Common myeloid progenitor, CD34-positive (primary cell): ENCODE results near the gene AHCYL2.
A peak's percentile ranks its signal among the peaks of the same experiment; 100 is the strongest.
"Not testable (repeated sequence)": the region's sequence is repeated elsewhere in the genome, so short reads cannot be mapped to it uniquely, and the experiment has no call there.

ENCODE experiments used
- CTCF ChIA-PET: fragments of 350-600 bp; sonication (Branson Sonifier 250); formaldehyde crosslinking; loops from one replicate; lab custom pipeline; 2021; ENCODE audit warnings: antibody characterized with exemption; lab: Charles Lee
- POLR2A ChIA-PET: fragments of 350-600 bp; sonication (Branson Sonifier 250); formaldehyde crosslinking; loops from one replicate; lab custom pipeline; 2021; ENCODE audit warnings: antibody characterized with exemption; lab: Charles Lee
- DNase-seq, 3 donors: peaks; one replicate each; pipeline versions ENCODE4 v3.0.0 to v3.0.0-alpha.2; 2013
- H3K27ac ChIP-seq, 2 experiments: 1 replicate in 1 of 2; 2 replicates in 1 of 2; pipeline ENCODE4 v1.7.0; 2013; ENCODE audit warnings: inconsistent platforms in 2 of 2, low read length in 2 of 2, mild to moderate bottlenecking in 2 of 2, low read depth in 1 of 2, moderate library complexity in 1 of 2; ENCODE audit not compliant: severe bottlenecking in 2 of 2, insufficient read depth in 1 of 2, poor library complexity in 1 of 2
- H3K27me3 ChIP-seq, 5 experiments: replicated peaks in 2 of 5; 1 replicate in 3 of 5; 2 replicates in 2 of 5; pipeline versions ENCODE4 v1.6.1 to v1.7.0; 2013; ENCODE audit warnings: low read length in 4 of 5, mild to moderate bottlenecking in 2 of 5, moderate library complexity in 2 of 5, inconsistent platforms in 1 of 5; ENCODE audit not compliant: insufficient read depth in 5 of 5, control insufficient read depth in 4 of 5
- H3K36me3 ChIP-seq, 4 experiments: 1 replicate in 2 of 4; 2 replicates in 2 of 4; pipeline versions ENCODE4 v1.6.1 to v1.7.0; 2013; ENCODE audit warnings: low read length in 3 of 4, control low read depth in 1 of 4, mild to moderate bottlenecking in 1 of 4; ENCODE audit not compliant: control insufficient read depth in 4 of 4, insufficient read depth in 4 of 4
- H3K4me1 ChIP-seq, 4 experiments: 1 replicate in 3 of 4; 2 replicates in 1 of 4; pipeline versions ENCODE4 v1.6.1 to v1.7.1; 2013; ENCODE audit warnings: low read length in 3 of 4, mild to moderate bottlenecking in 3 of 4, control low read depth in 1 of 4, inconsistent platforms in 1 of 4, moderate library complexity in 1 of 4; ENCODE audit not compliant: control insufficient read depth in 4 of 4, insufficient read depth in 4 of 4; ENCODE audit errors: control extremely low read depth in 1 of 4
- H3K4me3 ChIP-seq, 7 experiments: 1 replicate in 4 of 7; 2 replicates in 3 of 7; pipeline versions ENCODE4 v1.5.1 to v1.7.0; 2013; ENCODE audit warnings: mild to moderate bottlenecking in 7 of 7, low read length in 6 of 7, moderate library complexity in 6 of 7, inconsistent platforms in 2 of 7, low read depth in 2 of 7, control low read depth in 1 of 7; ENCODE audit not compliant: insufficient read depth in 4 of 7, control insufficient read depth in 1 of 7; ENCODE audit errors: extremely low read depth in 1 of 7
- H3K9me3 ChIP-seq, 5 experiments: 1 replicate in 4 of 5; 2 replicates in 1 of 5; pipeline versions ENCODE4 v1.6.1 to v1.7.1; 2013; ENCODE audit warnings: low read length in 4 of 5, mild to moderate bottlenecking in 2 of 5, inconsistent platforms in 1 of 5, low read depth in 1 of 5, moderate library complexity in 1 of 5; ENCODE audit not compliant: control insufficient read depth in 4 of 5, insufficient read depth in 2 of 5; ENCODE audit errors: control extremely low read depth in 1 of 5
- WGBS: methylation state at CpG from one replicate; pipeline ENCODE4 v1.1.5; 2013; ENCODE audit not compliant: insufficient coverage; 5-methylcytosine and 5-hydroxymethylcytosine counted together

Gene AHCYL2

GRCh38 chr7:129215691-129216090 lies 9.1 kb upstream of the AHCYL2 start:
- H3K4me3 ChIP-seq, H3K27ac ChIP-seq, DNase-seq, H3K9me3 ChIP-seq, H3K4me1 ChIP-seq, POLR2A ChIA-PET, H3K27me3 ChIP-seq: not testable (repeated sequence)
- peaks cover 0 to 20% (median 13%) of the 10 kb centered on the region in 4 experiments for H3K36me3 ChIP-seq
- CTCF ChIA-PET: interaction anchor here (1.1 to 13.9 kb wide), 5 partner anchors 53 to 152 kb away, joined by 3 to 170 read pairs (median 4); no protein-coding TSS in a partner anchor
- 100% methylated on average over 5 of the region's 15 CpGs for WGBS

- ChIA-PET CTCF (interaction anchor here (1.4 to 13.9 kb wide), 5 partner anchors 53 to 152 kb away, joined by 3 to 170 read pairs (median 20); no protein-coding TSS in a partner anchor), POLR2A (interaction anchor here (0.7 kb wide), 1 partner anchor 385 kb away, joined by 3 read pairs; no protein-coding TSS in a partner anchor)
- H3K4me1 ChIP-seq, H3K27me3 ChIP-seq, H3K4me3 ChIP-seq, DNase-seq, H3K27ac ChIP-seq, H3K9me3 ChIP-seq: not testable (repeated sequence)
- 99% methylated on average over 28 of the region's 34 CpGs for WGBS
- peaks cover 0 to 15% (median 10%) of the 10 kb centered on the region in 4 experiments for H3K36me3 ChIP-seq
Measured at GRCh38 chr7:129216101-129216715, 8.6 kb upstream of the AHCYL2 start.

- not testable (repeated sequence) for H3K27ac ChIP-seq, H3K9me3 ChIP-seq, H3K36me3 ChIP-seq, H3K4me3 ChIP-seq, H3K4me1 ChIP-seq, DNase-seq, H3K27me3 ChIP-seq
- WGBS: no CpG with 5 or more reads among the region's 8 CpGs
- ChIA-PET POLR2A (interaction anchor here (0.7 kb wide), 1 partner anchor 385 kb away, joined by 3 read pairs; no protein-coding TSS in a partner anchor), CTCF (interaction anchor here (1.0 to 8.6 kb wide), 9 partner anchors 11 to 253 kb away, joined by 3 to 157 read pairs (median 13); no protein-coding TSS in a partner anchor)
Measured at GRCh38 chr7:129216821-129217416, 7.9 kb upstream of the AHCYL2 start.

GRCh38 chr7:129218514-129219062 lies 6.2 kb upstream of the AHCYL2 start:
- no peaks in the 10 kb centered on the region for H3K36me3 ChIP-seq
- WGBS: 14% methylated on average over 9 of the region's 9 CpGs
- H3K4me3 ChIP-seq: no peak overlapping the region
- peak; percentile 67 to 77 (median 72) for DNase-seq
- peaks cover 8 to 14% (median 9%) of the 10 kb centered on the region in 4 experiments for H3K4me1 ChIP-seq
- ChIA-PET CTCF (interaction anchor here (0.8 to 8.6 kb wide), 44 partner anchors 9 to 428 kb away, joined by 3 to 157 read pairs (median 4); no protein-coding TSS in a partner anchor), POLR2A (interaction anchor here (0.6 kb wide), 1 partner anchor 22 kb away, joined by 4 read pairs; no protein-coding TSS in a partner anchor)
- H3K27me3 ChIP-seq: no peaks in the 10 kb centered on the region
- no peak overlapping the region for H3K27ac ChIP-seq
- H3K9me3 ChIP-seq: no peaks in the 10 kb centered on the region

GRCh38 chr7:129219166-129219565 lies 5.7 kb upstream of the AHCYL2 start:
- POLR2A ChIA-PET: interaction anchor here (0.6 kb wide), 1 partner anchor 22 kb away, joined by 4 read pairs; no protein-coding TSS in a partner anchor
- H3K27me3 ChIP-seq: not testable (repeated sequence)

GRCh38 chr7:129222064-129222463 lies 2.8 kb upstream of the AHCYL2 start:
- no peaks in the 10 kb centered on the region for H3K27me3 ChIP-seq
- ChIA-PET CTCF (interaction anchor here (0.9 to 8.6 kb wide), 8 partner anchors 10 to 250 kb away, joined by 3 to 157 read pairs (median 6); no protein-coding TSS in a partner anchor), POLR2A (interaction anchor here (0.7 kb wide), 1 partner anchor 58 kb away, joined by 6 read pairs; no protein-coding TSS in a partner anchor)
- WGBS: 0% methylated on average over 4 of the region's 4 CpGs
- no peak overlapping the region for H3K27ac ChIP-seq
- peaks cover 17 to 29% (median 23%) of the 10 kb centered on the region in 4 experiments for H3K4me1 ChIP-seq
- peak; percentile 38 to 78 (median 67) for DNase-seq
- H3K4me3 ChIP-seq: peak overlapping the region in 6 of 7 experiments; percentile 8 to 68 (median 39)
- H3K9me3 ChIP-seq: no peaks in the 10 kb centered on the region
- H3K36me3 ChIP-seq: no peaks in the 10 kb centered on the region

More at GRCh38 chr7:129219166-129219565, 5.7 kb upstream of the AHCYL2 start:
- not testable (repeated sequence) for H3K36me3 ChIP-seq, DNase-seq, H3K27ac ChIP-seq, H3K9me3 ChIP-seq, H3K4me3 ChIP-seq
- peaks cover 8 to 17% (median 11%) of the 10 kb centered on the region in 4 experiments for H3K4me1 ChIP-seq
- 85% methylated on average over 4 of the region's 4 CpGs for WGBS
- CTCF ChIA-PET: interaction anchor here (1.0 to 8.6 kb wide), 33 partner anchors 13 to 427 kb away, joined by 3 to 157 read pairs (median 5); no protein-coding TSS in a partner anchor
